Keratinocyte (primary cell): ENCODE data around the gene PPP2R5C.
"Not testable (repeated sequence)": the region's sequence is repeated elsewhere in the genome, so short reads cannot be mapped to it uniquely, and the experiment has no call there.

Source experiments
- CTCF ChIP-seq, 3 experiments: IDR thresholded peaks in 1 of 3; conservative IDR thresholded peaks in 1 of 3; optimal IDR thresholded peaks in 1 of 3; 2 replicates in 2 of 3; 3 replicates in 1 of 3; pipeline versions ENCODE3 to v1.5.1; 2011; ENCODE audit warnings: low read length in 3 of 3, mild to moderate bottlenecking in 3 of 3, moderate library complexity in 2 of 3, control low read depth in 1 of 3, inconsistent platforms in 1 of 3; ENCODE audit not compliant: insufficient read depth in 2 of 3; ENCODE audit errors: extremely low read depth in 1 of 3
- EZH2 ChIP-seq: IDR thresholded peaks from one replicate; pipeline ENCODE4 v1.6.1; 2012; ENCODE audit warnings: inconsistent platforms, mild to moderate bottlenecking, low read length, moderate library complexity

GRCh38 chr14:101712341-101712740 lies 49.2 kb upstream of the PPP2R5C start:
- TF ChIP-seq CTCF (optimal IDR thresholded peaks at IDR 0.05 in 1 of 3, IDR thresholded peaks at IDR 0.05 in 1 of 3, conservative IDR thresholded peaks at IDR 0.05 in 1 of 3; ENCODE audit: extremely low read depth in 1 of 3, insufficient read depth in 2 of 3, low read length in 3 of 3); EZH2: not testable (repeated sequence)
